B cell (primary cell): ENCODE data around the gene ZNF22. TPM values are rescaled to one million over a fixed set of nuclear protein-coding genes. Genes with fewer than 3 reads are reported as not detected.

Experiments
- ATAC-seq: fragments of 200-7000 bp; cut with Tn5 transposase; one replicate; pipeline ENCODE4 v1.10.0; 2021; ENCODE audit warnings: low read depth, mild to moderate bottlenecking, moderate number of reproducible peaks, moderate library complexity
- CTCF ChIA-PET: fragments of 350-600 bp; sonication (Branson Sonifier 250); formaldehyde crosslinking; loops from one replicate; lab custom pipeline; 2021; ENCODE audit warnings: antibody characterized with exemption, inconsistent platforms; lab: Charles Lee
- POLR2A ChIA-PET: fragments of 350-600 bp; sonication (Branson Sonifier 250); formaldehyde crosslinking; loops from one replicate; lab custom pipeline; 2021; ENCODE audit warnings: antibody characterized with exemption; lab: Charles Lee
- DNase-seq: peaks from one replicate; pipeline ENCODE4 v3.0.0; 2013
- H2AFZ ChIP-seq: 2 replicates; pipeline ENCODE4 v1.6.1; 2012; ENCODE audit warnings: mild to moderate bottlenecking, low read depth, low read length; ENCODE audit not compliant: insufficient read depth, poor library complexity, severe bottlenecking
- H3K27ac ChIP-seq, 2 donors: 1 replicate in 1 of 2; 2 replicates in 1 of 2; pipeline ENCODE4 v1.5.1; 2012 to 2013; ENCODE audit warnings: low read length in 2 of 2, mild to moderate bottlenecking in 2 of 2, moderate library complexity in 1 of 2
- H3K27me3 ChIP-seq, 4 experiments: fragments of 200-600 bp in 1 of 4; sonication (generic) in 1 of 4; replicated peaks in 1 of 4; 1 replicate in 2 of 4; 2 replicates in 2 of 4; pipeline versions ENCODE4 v1.6.1 to v1.7.0; 2013 to 2016; ENCODE audit warnings: low read length in 3 of 4, mild to moderate bottlenecking in 2 of 4, mixed read lengths in 1 of 4, moderate library complexity in 1 of 4; ENCODE audit not compliant: insufficient read depth in 4 of 4, control insufficient read depth in 3 of 4; ENCODE audit errors: control extremely low read depth in 1 of 4
- H3K36me3 ChIP-seq, 2 experiments: replicated peaks in 1 of 2; 1 replicate in 1 of 2; 2 replicates in 1 of 2; pipeline versions ENCODE4 v1.6.1 to v1.7.1; 2013; ENCODE audit warnings: low read length in 1 of 2; ENCODE audit not compliant: insufficient read depth in 2 of 2, control insufficient read depth in 1 of 2; ENCODE audit errors: control extremely low read depth in 1 of 2, extremely low read depth in 1 of 2
- H3K4me1 ChIP-seq, 2 donors: fragments of 200-600 bp in 1 of 2; sonication (generic) in 1 of 2; 1 replicate in 1 of 2; 2 replicates in 1 of 2; pipeline versions ENCODE4 v1.5.1 to v1.6.1; 2013 to 2017; ENCODE audit warnings: low read length in 2 of 2; ENCODE audit not compliant: control insufficient read depth in 2 of 2, insufficient read depth in 2 of 2
- H3K4me2 ChIP-seq: replicated peaks from 2 replicates; pipeline ENCODE3; 2012; ENCODE audit warnings: mild to moderate bottlenecking, low read depth, low read length; ENCODE audit not compliant: poor library complexity, severe bottlenecking
- H3K4me3 ChIP-seq, 5 experiments: fragments of 200-600 bp in 1 of 5; sonication (generic) in 1 of 5; 1 replicate in 3 of 5; 2 replicates in 2 of 5; pipeline versions ENCODE4 v1.5.1 to v1.7.0; 2011 to 2016; ENCODE audit warnings: low read length in 4 of 5, mild to moderate bottlenecking in 4 of 5, low read depth in 2 of 5, control low read depth in 1 of 5, moderate library complexity in 1 of 5; ENCODE audit not compliant: insufficient read depth in 1 of 5; ENCODE audit errors: control extremely low read depth in 1 of 5, extremely low read depth in 1 of 5
- H3K79me2 ChIP-seq: fragments of 200-600 bp; sonication (generic); one replicate; pipeline ENCODE4 v1.6.0; 2016; ENCODE audit warnings: low read length; ENCODE audit not compliant: control insufficient read depth, insufficient read depth
- H3K9ac ChIP-seq: fragments of 200-600 bp; sonication (generic); 2 replicates; pipeline ENCODE4 v1.6.1; 2017; ENCODE audit warnings: mild to moderate bottlenecking, low read length, moderate library complexity
- H3K9me3 ChIP-seq, 3 donors: one replicate each; pipeline versions ENCODE4 v1.6.1 to v1.7.1; 2013; ENCODE audit warnings: low read length in 2 of 3; ENCODE audit not compliant: control insufficient read depth in 2 of 3, insufficient read depth in 1 of 3; ENCODE audit errors: control extremely low read depth in 1 of 3
- H4K20me1 ChIP-seq: 2 replicates; pipeline ENCODE4 v1.6.0; 2012; ENCODE audit warnings: mild to moderate bottlenecking, low read length; ENCODE audit not compliant: insufficient read depth, control insufficient read depth, poor library complexity, severe bottlenecking
- H3K27ac Mint-ChIP-seq: one replicate; pipeline ENCODE4 v1.8.0; 2021; ENCODE audit warnings: mixed read lengths
- H3K27me3 Mint-ChIP-seq: one replicate; pipeline ENCODE4 v1.8.0; 2021; ENCODE audit warnings: mixed read lengths
- H3K4me1 Mint-ChIP-seq: one replicate; pipeline ENCODE4 v1.8.0; 2021; ENCODE audit warnings: mixed read lengths
- H3K4me3 Mint-ChIP-seq: one replicate; pipeline ENCODE4 v1.8.0; 2021; ENCODE audit warnings: mixed read lengths
- H3K9me3 Mint-ChIP-seq: one replicate; pipeline ENCODE4 v1.8.0; 2022; ENCODE audit warnings: mixed read lengths; ENCODE audit not compliant: insufficient read depth
- CTCF ChIP-seq: fragments of 200-600 bp; IDR thresholded peaks from one replicate; pipeline ENCODE4 v1.8.0; 2022; ENCODE audit warnings: antibody characterized with exemption, mild to moderate bottlenecking
- EZH2 ChIP-seq: IDR thresholded peaks from 2 replicates; pipeline ENCODE4 v1.6.1; 2012; ENCODE audit warnings: borderline replicate concordance, low read depth, mild to moderate bottlenecking, moderate library complexity, low read length; ENCODE audit not compliant: insufficient read depth, poor library complexity, severe bottlenecking
- WGBS: methylation state at CpG from one replicate; pipeline ENCODE4 v1.1.5; 2013; ENCODE audit warnings: missing lambda C conversion rate; ENCODE audit not compliant: insufficient coverage; 5-methylcytosine and 5-hydroxymethylcytosine counted together
- intact Hi-C: fragments of 100-400 bp; cut with micrococcal nuclease; formaldehyde crosslinking; loops from one replicate; pipeline ENCODE4 v1.10.0; 2022
- polyA plus RNA-seq: library from polyadenylated mRNA; depleted of rRNA; stranded (reverse); fragments of >200 nt; gene quantifications from 2 replicates; pipeline ENCODE4 v1.2.3, GENCODE V29; 2012
- total RNA-seq, 2 donors: library from RNA; stranded (reverse); fragments of 120-200 nt in 1 of 2; gene quantifications; 1 replicate in 1 of 2; 2 replicates in 1 of 2; pipeline versions ENCODE4 v1.2.3 to v1.2.4, GENCODE V29; 2013 to 2022

ZNF22 gene
- total and polyA plus RNA-seq, 2 donors (not counting 1 experiment from before 2014, with no cell fraction given): 7.7 to 31.4 TPM

GRCh38 chr10:44972874-44973306 lies 27.8 kb upstream of the ZNF22 start:
- ChIA-PET POLR2A (interaction anchor here (0.8 kb wide), 1 partner anchor 14 kb away, joined by 3 read pairs; the partner anchor contains the start of gene RASSF4), CTCF (interaction anchor here (0.8 to 2.7 kb wide), 5 partner anchors 8 to 39 kb away, joined by 3 to 55 read pairs (median 3); no protein-coding TSS in a partner anchor)
- no peaks in the 10 kb centered on the region for H4K20me1 ChIP-seq
- H3K79me2 ChIP-seq: no peaks in the 10 kb centered on the region
- DNase-seq (no peak), ATAC-seq (no peak)
- H3K36me3 ChIP-seq: no peaks in the 10 kb centered on the region
- H3K4me3 ChIP-seq: no peak overlapping the region
- no peaks in the 10 kb centered on the region for H3K9me3 Mint-ChIP-seq
- H3K9me3 ChIP-seq: no peaks in the 10 kb centered on the region
- H3K4me2 ChIP-seq: peak overlapping the region; percentile 94
- peaks cover 32 to 40% of the 10 kb centered on the region in 2 donors for H3K4me1 ChIP-seq
- WGBS: 82% methylated on average over 5 of the region's 6 CpGs
- H3K27ac Mint-ChIP-seq: peak overlapping the region; percentile 65
- no peak overlapping the region for H3K27ac ChIP-seq
- peak overlapping the region; percentile 95 for H2AFZ ChIP-seq
- H3K27me3 Mint-ChIP-seq: no peaks in the 10 kb centered on the region
- no peak overlapping the region for H3K9ac ChIP-seq
- peaks cover 0 to 9% (median 0%) of the 10 kb centered on the region in 4 experiments for H3K27me3 ChIP-seq
- intact Hi-C loops: loop anchor here (5.0 kb wide), 1 partner anchor 96 kb away; no protein-coding TSS in a partner anchor
- H3K4me1 Mint-ChIP-seq: peaks cover 38% of the 10 kb centered on the region
- H3K4me3 Mint-ChIP-seq: peak overlapping the region; percentile 86
- TF ChIP-seq CTCF (no peak), EZH2 (no peak)
